AG04449 (cell line): Measurements from ENCODE around the gene MYOF.

Experiments used
- CTCF ChIA-PET: fragments of 350-600 bp; formaldehyde crosslinking; extraction: SDS; loops from one replicate; lab custom pipeline; 2021; ENCODE audit warnings: antibody characterized with exemption; lab: Yijun Ruan, JAX
- POLR2A ChIA-PET: fragments of 400-600, 350-600 bp; formaldehyde crosslinking; extraction: SDS; loops from one replicate; lab custom pipeline; 2020; ENCODE audit warnings: antibody characterized with exemption, inconsistent platforms; lab: Yijun Ruan, JAX
- DNase-seq: peaks from one replicate; pipeline ENCODE4 v3.0.0-alpha.2; 2010; ENCODE audit warnings: low read depth, low spot score
- H3K4me3 ChIP-seq: 2 replicates; pipeline ENCODE4 v1.5.1; 2011; ENCODE audit warnings: low read depth, mild to moderate bottlenecking, control low read depth, low read length
- CTCF ChIP-seq: IDR thresholded peaks from one replicate; pipeline ENCODE4 v1.5.1; 2011; ENCODE audit warnings: mild to moderate bottlenecking, moderate library complexity, low read length, control low read depth, inconsistent platforms; ENCODE audit not compliant: insufficient read depth; ENCODE audit errors: missing control alignments

Gene MYOF

GRCh38 chr10:93280699-93281366, 201.3 kb downstream of the MYOF start:
- no peak for DNase-seq
- CTCF ChIA-PET, result interaction anchor here (0.6 to 2.2 kb wide), 4 partner anchors 9 to 315 kb away, joined by 4 to 10 read pairs (median 6); no protein-coding TSS in a partner anchor
- POLR2A ChIA-PET, result no interaction called here
- H3K4me3 ChIP-seq, result no peak overlapping the region
- no peak for TF ChIP-seq CTCF

- ChIA-PET POLR2A (no interaction called here), CTCF (interaction anchor here (0.7 to 2.2 kb wide), 3 partner anchors 10 to 202 kb away, joined by 3 to 7 read pairs (median 3); no protein-coding TSS in a partner anchor)
- no peak for DNase-seq
- no peak for TF ChIP-seq CTCF
- H3K4me3 ChIP-seq, result no peak overlapping the region
Observed at GRCh38 chr10:93280121-93280698, 201.9 kb downstream of the MYOF start.

GRCh38 chr10:93277360-93277759, 204.8 kb downstream of the MYOF start:
- ChIA-PET CTCF (interaction anchor here (0.9 kb wide), 1 partner anchor 198 kb away, joined by 3 read pairs; no protein-coding TSS in a partner anchor), POLR2A (no interaction called here)
- no peak for DNase-seq

GRCh38 chr10:93274419-93274818, 207.7 kb downstream of the MYOF start:
- ChIA-PET POLR2A (no interaction called here), CTCF (interaction anchor here (0.6 kb wide), 1 partner anchor 194 kb away, joined by 5 read pairs; no protein-coding TSS in a partner anchor)
- no peak for TF ChIP-seq CTCF
- no peak overlapping the region for H3K4me3 ChIP-seq
- DNase-seq, result no peak

More at GRCh38 chr10:93277360-93277759, 204.8 kb downstream of the MYOF start:
- TF ChIP-seq CTCF, result no peak
- no peak overlapping the region for H3K4me3 ChIP-seq

GRCh38 chr10:93272884-93273675, 209.1 kb downstream of the MYOF start:
- POLR2A ChIA-PET, result no interaction called here
- no peak overlapping the region for H3K4me3 ChIP-seq
- DNase-seq, result no peak
- no peak for TF ChIP-seq CTCF
- CTCF ChIA-PET, result interaction anchor here (0.8 to 0.9 kb wide), 2 partner anchors 192 to 193 kb away, joined by 3 read pairs; no protein-coding TSS in a partner anchor
